HL-60/S4 treated with retinoic acid at 250 ng/mL for 4 days and 3 days (cell line): Measurements from ENCODE around the gene KLHL13.
"Not testable (repeated sequence)": the region's sequence is repeated elsewhere in the genome, so short reads cannot be mapped to it uniquely, and the experiment has no call there.

Source experiments
- in situ Hi-C: fragments of 300-500 bp; cut with MboI; formaldehyde crosslinking; loops from 2 replicates; pipeline ENCODE4 v1.7.0; 2022; ENCODE audit warnings: low sequenced_read_pairs

KLHL13 gene

DNA sequence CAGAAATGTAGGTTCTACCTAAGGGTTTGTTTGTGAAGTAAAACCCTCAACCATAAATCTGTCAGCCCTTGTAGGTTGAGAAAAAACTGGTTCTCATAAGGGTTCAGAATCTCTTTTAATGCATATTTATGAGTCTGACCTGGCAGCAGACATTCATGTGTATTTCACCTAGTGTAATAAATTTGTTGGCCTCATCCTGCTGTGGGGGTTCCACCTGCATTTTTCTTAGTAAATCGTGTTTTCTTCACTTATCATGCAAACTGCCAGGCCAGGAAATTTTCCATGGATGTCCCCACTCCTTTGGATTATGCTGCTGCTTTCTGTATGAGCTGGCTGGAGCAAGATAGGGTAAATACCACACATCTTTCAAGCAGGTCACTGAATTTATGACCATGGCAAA lies 42.4 kb downstream of the KLHL13 start:
- in situ Hi-C loops = no loop called here

DNA sequence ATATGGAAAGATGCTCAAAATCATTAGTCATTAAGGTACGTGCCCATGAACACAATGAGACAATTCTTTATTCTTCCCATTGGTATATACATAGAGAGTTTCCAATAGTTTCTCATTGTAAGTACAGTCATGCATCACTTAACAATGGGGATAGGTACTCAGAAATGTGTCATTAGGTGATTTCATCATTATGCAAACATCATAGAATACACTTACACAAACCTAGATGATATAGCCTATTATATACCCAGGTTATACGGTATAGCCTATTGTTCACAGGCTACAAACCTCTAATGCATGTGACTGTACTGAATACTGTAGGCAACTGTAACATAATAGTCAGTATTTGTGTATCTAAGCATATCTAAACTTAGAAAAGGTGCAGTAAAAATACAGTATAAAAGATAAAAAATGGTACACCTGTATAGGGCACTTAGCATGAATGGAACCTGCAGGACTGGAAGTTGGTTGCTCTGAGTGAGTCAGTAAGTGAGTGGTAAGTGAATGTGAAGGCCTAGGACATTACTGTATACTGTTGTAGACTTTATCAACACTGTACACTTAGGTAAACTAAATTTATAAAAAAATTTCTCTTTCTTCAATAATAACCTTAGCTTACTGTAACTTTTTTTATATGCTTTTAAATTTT lies 49.6 kb downstream of the KLHL13 start:
- in situ Hi-C loops = no loop called here

DNA sequence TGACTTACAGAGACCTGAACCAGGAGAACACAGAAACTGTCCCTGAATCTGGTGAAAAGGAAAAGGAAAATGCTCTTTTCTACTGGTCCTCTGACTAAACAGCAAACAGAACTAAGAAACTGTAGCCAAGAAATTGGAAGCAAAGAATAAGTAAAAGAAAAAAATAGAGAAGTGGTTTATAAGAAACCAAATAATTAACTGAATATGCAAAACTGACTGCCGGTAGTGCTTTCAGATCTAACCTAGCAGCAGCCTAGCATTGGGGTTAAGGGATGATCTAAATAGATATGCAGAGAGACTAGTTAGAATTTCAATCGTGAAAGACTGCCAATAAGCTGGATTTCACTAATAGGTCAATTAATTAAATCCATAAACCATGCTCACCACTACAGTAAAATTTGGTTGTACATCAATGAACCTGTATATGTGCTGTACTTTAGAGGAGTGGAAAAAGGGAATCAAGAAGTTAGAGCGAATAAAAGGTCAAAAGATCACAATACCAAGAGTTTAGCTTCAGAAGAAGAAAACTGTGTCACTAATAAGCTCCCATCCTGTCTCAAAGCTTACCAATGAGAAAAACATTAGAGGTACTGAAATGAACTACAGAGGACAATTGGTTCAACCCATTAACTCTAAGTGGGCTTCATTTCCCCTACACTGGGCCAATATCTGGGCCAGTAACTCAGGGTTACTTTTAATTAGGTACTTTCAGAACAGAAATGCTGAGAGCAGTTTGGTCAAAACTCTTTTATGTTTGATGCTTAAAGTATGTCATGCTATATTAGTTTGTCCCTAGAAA lies 53.6 kb downstream of the KLHL13 start:
- in situ Hi-C loops = no loop called here

GRCh38 chrX:118062048-118062789 lies 54.4 kb downstream of the KLHL13 start:
- in situ Hi-C loops = no loop called here

GRCh38 chrX:118058924-118059323 lies 57.7 kb downstream of the KLHL13 start:
- in situ Hi-C loops = no loop called here

- in situ Hi-C loops = no loop called here
Observed at GRCh38 chrX:118056870-118057269, 59.7 kb downstream of the KLHL13 start.

- in situ Hi-C loops = no loop called here
Observed at GRCh38 chrX:118049713-118050112, 66.9 kb downstream of the KLHL13 start.

DNA sequence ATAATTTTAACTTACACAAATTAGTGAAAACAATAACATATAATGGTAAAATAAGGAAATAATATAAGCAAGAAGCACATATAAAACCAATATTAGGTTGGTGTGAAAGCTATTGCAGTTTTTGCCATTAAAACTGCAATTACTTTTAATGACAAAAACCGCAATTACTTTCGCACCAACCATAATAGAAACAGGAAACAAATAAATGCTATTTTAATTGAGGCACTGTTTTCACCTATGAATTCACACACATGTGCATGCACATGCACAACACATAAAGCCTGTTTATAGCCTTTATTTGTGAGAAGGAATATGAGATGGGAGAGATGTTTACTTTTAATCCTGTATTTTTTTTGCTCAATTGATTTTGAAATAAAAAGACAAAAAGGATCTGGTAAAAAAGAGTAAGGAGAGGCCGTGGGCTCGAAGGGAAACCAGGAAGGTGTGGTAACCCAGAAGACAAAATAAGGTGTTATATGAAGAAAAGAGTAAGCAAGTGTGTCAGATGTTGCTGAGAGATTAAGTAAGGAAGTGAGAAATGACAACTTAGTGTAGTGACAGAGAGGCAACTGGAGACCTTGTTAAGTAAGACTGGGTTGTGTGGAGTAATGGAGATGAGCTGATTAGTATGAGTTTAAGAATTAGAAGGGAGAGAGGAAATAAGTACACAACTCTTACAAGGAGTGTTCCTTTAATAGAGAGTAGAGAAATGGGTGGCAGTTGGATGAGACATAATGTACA lies 69.0 kb downstream of the KLHL13 start:
- in situ Hi-C loops = no loop called here

GRCh38 chrX:118039591-118039990 lies 77.0 kb downstream of the KLHL13 start:
- in situ Hi-C loops = no loop called here

- in situ Hi-C loops = no loop called here
Observed at GRCh38 chrX:118038614-118039365, 77.8 kb downstream of the KLHL13 start.

- in situ Hi-C loops = no loop called here
Observed at GRCh38 chrX:118026631-118027030, 90.0 kb downstream of the KLHL13 start.

DNA sequence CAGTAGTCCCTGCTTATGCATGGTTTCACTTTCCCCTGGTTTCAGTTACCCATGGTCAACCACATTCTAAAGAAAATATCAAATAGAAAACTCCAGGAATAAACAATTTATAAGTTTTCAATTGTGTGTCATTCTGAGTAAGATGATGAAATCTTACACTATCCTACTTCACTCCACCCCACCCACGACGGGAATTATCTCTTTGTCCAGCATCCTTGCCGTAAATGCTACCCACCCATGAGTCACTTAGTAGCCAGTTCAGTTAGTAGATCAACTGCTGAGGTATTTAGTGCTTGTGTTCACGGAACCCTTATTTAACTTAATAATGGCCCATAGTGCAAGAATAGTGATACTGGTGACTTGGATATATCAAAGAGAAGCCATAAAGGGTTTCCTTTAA lies 91.4 kb downstream of the KLHL13 start:
- in situ Hi-C loops = no loop called here

- in situ Hi-C loops = no loop called here
Observed at GRCh38 chrX:118024482-118024881, 92.1 kb downstream of the KLHL13 start.

- in situ Hi-C loops = no loop called here
Observed at GRCh38 chrX:118022753-118023152, 93.9 kb downstream of the KLHL13 start.

DNA sequence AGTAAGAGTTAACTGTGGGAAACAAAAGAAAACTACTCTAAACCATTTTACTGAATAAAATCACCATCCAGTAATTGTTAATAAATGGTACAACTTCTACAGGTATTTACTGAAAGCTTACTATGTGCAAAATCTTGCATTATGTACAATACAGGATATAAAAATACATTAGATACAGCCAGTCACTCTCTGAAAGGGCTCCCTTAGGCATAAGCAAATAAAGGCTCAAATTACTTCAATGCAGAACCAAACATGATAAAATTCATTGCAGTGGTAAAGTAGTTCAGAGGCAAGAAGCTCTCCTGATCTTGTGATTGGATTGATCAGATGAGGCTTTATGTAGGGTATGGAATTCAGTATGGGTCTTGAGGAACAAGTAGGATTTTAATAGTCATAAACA lies 100.2 kb downstream of the KLHL13 start:
- in situ Hi-C loops = no loop called here

- in situ Hi-C loops = not testable (repeated sequence)
Observed at GRCh38 chrX:118002417-118002816, 114.2 kb downstream of the KLHL13 start.

- in situ Hi-C loops = no loop called here
Observed at GRCh38 chrX:118000518-118000917, 116.1 kb downstream of the KLHL13 start.

- in situ Hi-C loops = no loop called here
Observed at GRCh38 chrX:117998171-117998570, 118.4 kb downstream of the KLHL13 start.

GRCh38 chrX:117996918-117997480 lies 119.6 kb downstream of the KLHL13 start:
- in situ Hi-C loops = no loop called here

GRCh38 chrX:117996408-117996807 lies 120.2 kb downstream of the KLHL13 start:
- in situ Hi-C loops = no loop called here
